ENCODE results near the gene ZBTB7C.

GRCh38 chr18:48304906-48305693 is 104.1 kb downstream of the ZBTB7C start:
- TF ChIP-seq CTCF (conservative IDR thresholded peaks at IDR 0.05 in 1 of 2, IDR thresholded peaks at IDR 0.05 in 1 of 2; ENCODE audit: extremely low read depth in 1 of 2, insufficient read depth in 1 of 2, low read depth in 1 of 2, low read length in 2 of 2): no peak
- no peak for TF ChIP-seq EZH2 (IDR thresholded peaks at IDR 0.05; ENCODE audit: borderline replicate concordance, low read length)

All from mammary epithelial cell (primary cell).